ENCODE data around the gene ZP2.

Gene ZP2

GRCh38 chr16:21217121-21217520, 5.7 kb upstream of the ZP2 start:
- no peak overlapping the region for H3K27ac ChIP-seq (ENCODE audit: low read depth, low read length)
- no peaks in the 10 kb centered on the region for H3K9me2 ChIP-seq (replicated peaks; ENCODE audit: control insufficient read depth, low read length)
- peaks cover 14% of the 10 kb centered on the region for H3K27me3 ChIP-seq (ENCODE audit: control insufficient read depth, low read length)
- no peaks in the 10 kb centered on the region for H3F3A ChIP-seq (ENCODE audit: control insufficient read depth, insufficient read depth)
- H3K9me3 ChIP-seq (ENCODE audit: control insufficient read depth, insufficient read depth, low read length) = no peaks in the 10 kb centered on the region
- H3K4me1 ChIP-seq (ENCODE audit: control insufficient read depth, low read length) = no peaks in the 10 kb centered on the region
- no peaks in the 10 kb centered on the region for H4K20me1 ChIP-seq (ENCODE audit: control insufficient read depth, insufficient read depth, low read depth, low read length)
- H3K36me3 ChIP-seq (ENCODE audit: control insufficient read depth, low read length) = no peaks in the 10 kb centered on the region
- H3K79me2 ChIP-seq (ENCODE audit: control insufficient read depth, low read length) = no peaks in the 10 kb centered on the region
- H3K4me2 ChIP-seq (ENCODE audit: low read length) = no peak overlapping the region
- no peak overlapping the region for H3K4me3 ChIP-seq (ENCODE audit: low read length)
- TF ChIP-seq CTCF (IDR thresholded peaks at IDR 0.05; ENCODE audit: low read depth, low read length, poor library complexity, severe bottlenecking) (no peak), EZH2phosphoT487 (IDR thresholded peaks at IDR 0.05; ENCODE audit: borderline replicate concordance, low read length) (no peak)

GRCh38 chr16:21214086-21214485, 2.7 kb upstream of the ZP2 start:
- Histone ChIP-seq H3K4me2 (ENCODE audit: low read length) (no peak overlapping the region), H3K27ac (ENCODE audit: low read depth, low read length) (no peak overlapping the region), H3K79me2 (ENCODE audit: control insufficient read depth, low read length) (no peaks in the 10 kb centered on the region), H3K36me3 (ENCODE audit: control insufficient read depth, low read length) (no peaks in the 10 kb centered on the region), H3K4me3 (ENCODE audit: low read length) (no peak overlapping the region), H3K4me1 (ENCODE audit: control insufficient read depth, low read length) (no peaks in the 10 kb centered on the region), H3K9me3 (ENCODE audit: control insufficient read depth, insufficient read depth, low read length) (no peaks in the 10 kb centered on the region), H3K9me2 (replicated peaks; ENCODE audit: control insufficient read depth, low read length) (no peaks in the 10 kb centered on the region), H4K20me1 (ENCODE audit: control insufficient read depth, insufficient read depth, low read depth, low read length) (no peaks in the 10 kb centered on the region), H3K27me3 (ENCODE audit: control insufficient read depth, low read length) (peaks cover 6% of the 10 kb centered on the region), H3F3A (ENCODE audit: control insufficient read depth, insufficient read depth) (no peaks in the 10 kb centered on the region)
- TF ChIP-seq CTCF (IDR thresholded peaks at IDR 0.05; ENCODE audit: low read depth, low read length, poor library complexity, severe bottlenecking) (no peak), EZH2phosphoT487 (IDR thresholded peaks at IDR 0.05; ENCODE audit: borderline replicate concordance, low read length) (no peak)

- Histone ChIP-seq H3F3A (ENCODE audit: control insufficient read depth, insufficient read depth) (no peaks in the 10 kb centered on the region), H3K9me3 (ENCODE audit: control insufficient read depth, insufficient read depth, low read length) (no peaks in the 10 kb centered on the region), H3K4me1 (ENCODE audit: control insufficient read depth, low read length) (no peaks in the 10 kb centered on the region), H3K79me2 (ENCODE audit: control insufficient read depth, low read length) (no peaks in the 10 kb centered on the region), H3K27me3 (ENCODE audit: control insufficient read depth, low read length) (peaks cover 17% of the 10 kb centered on the region), H4K20me1 (ENCODE audit: control insufficient read depth, insufficient read depth, low read depth, low read length) (no peaks in the 10 kb centered on the region), H3K27ac (ENCODE audit: low read depth, low read length) (no peak overlapping the region), H3K4me3 (ENCODE audit: low read length) (no peak overlapping the region), H3K4me2 (ENCODE audit: low read length) (no peak overlapping the region), H3K9me2 (replicated peaks; ENCODE audit: control insufficient read depth, low read length) (no peaks in the 10 kb centered on the region), H3K36me3 (ENCODE audit: control insufficient read depth, low read length) (no peaks in the 10 kb centered on the region)
- TF ChIP-seq CTCF (IDR thresholded peaks at IDR 0.05; ENCODE audit: low read depth, low read length, poor library complexity, severe bottlenecking) (no peak), EZH2phosphoT487 (IDR thresholded peaks at IDR 0.05; ENCODE audit: borderline replicate concordance, low read length) (no peak)
Measured at GRCh38 chr16:21208446-21209230, 2.7 kb downstream of the ZP2 start.
